Head of caudate nucleus (tissue), 42 donors: ENCODE measurements around the gene RGCC.

ENCODE experiments used
- DNase-seq, 42 donors: peaks; one replicate each; pipeline versions ENCODE4 v3.0.0 to v3.0.0-alpha.2; 2020 to 2021; ENCODE audit warnings: mixed read lengths in 7 of 42
- intact Hi-C: fragments of 100-400 bp; cut with DNase I; formaldehyde crosslinking; loops from one replicate; pipeline ENCODE4 v1.15.0; 2022

Gene RGCC

GRCh38 chr13:41434831-41435520 is 22.4 kb upstream of the RGCC start:
- intact Hi-C loops, result no loop called here
- DNase-seq, result no peak

DNA sequence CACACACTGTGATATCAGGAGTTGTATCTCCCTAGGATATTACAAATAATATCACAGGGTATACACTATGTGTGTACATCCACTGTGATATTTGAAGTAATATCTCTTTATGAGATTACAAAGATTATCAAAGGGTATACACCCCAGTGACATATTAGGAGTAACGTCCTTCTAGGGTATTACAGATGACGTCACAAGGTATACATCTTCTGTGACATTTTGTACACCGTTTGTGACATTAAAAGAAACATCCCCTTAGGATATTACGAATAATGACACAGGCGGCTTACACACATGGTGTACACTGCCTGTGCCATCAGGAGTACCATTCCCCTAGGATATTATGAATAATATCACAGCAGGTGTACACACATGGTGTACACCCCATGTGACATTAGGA is 13.4 kb upstream of the RGCC start:
- intact Hi-C loops, result no loop called here
- DNase-seq, result no peak

GRCh38 chr13:41452462-41452861 is 4.9 kb upstream of the RGCC start:
- intact Hi-C loops, result no loop called here
- no peak for DNase-seq

GRCh38 chr13:41453620-41454019 is 3.7 kb upstream of the RGCC start:
- intact Hi-C loops, result no loop called here
- no peak for DNase-seq

GRCh38 chr13:41454170-41454569 is 3.2 kb upstream of the RGCC start:
- intact Hi-C loops, result no loop called here
- no peak for DNase-seq

DNA sequence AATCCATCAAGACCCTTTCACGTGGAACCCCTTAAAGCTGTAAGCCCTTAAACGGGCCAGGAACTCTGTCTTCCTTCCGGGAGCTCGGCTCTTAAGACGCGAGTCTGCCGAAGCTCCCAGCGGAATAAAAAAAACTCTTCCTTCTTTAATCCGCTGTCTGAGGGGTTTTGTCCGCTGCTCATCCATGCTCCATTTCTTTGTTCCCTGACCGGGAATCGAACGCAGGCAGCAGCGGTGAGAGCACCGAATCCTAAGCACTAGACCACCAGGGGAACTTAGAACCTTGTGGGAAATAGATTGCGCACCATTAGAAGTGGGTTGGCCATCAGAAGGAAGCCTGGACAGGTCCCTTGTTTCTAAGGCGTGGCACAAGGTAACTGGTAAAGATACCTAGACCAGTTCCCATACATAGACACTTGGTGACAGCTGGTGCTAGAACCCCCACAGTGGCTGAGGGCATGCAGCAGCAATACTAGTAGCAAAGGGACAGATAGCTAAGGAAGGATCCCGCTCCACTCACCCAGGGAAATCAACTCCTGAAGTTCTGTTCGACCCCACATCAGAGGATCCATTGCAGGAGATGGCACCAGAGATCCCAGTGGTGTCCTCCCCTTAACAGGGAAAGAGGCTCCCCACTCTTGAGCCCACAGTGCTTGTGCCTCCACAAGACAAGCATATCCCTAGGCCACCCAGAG is 1.5 kb upstream of the RGCC start:
- DNase-seq, result no peak
- intact Hi-C loops, result loop anchor here (5.0 kb wide), 3 partner anchors 91 to 191 kb away; no protein-coding TSS in a partner anchor

GRCh38 chr13:41457589-41458186 is 338 bp downstream of the RGCC start:
- intact Hi-C loops, result loop anchor here (5.0 kb wide), 3 partner anchors 90 to 190 kb away; no protein-coding TSS in a partner anchor

DNA sequence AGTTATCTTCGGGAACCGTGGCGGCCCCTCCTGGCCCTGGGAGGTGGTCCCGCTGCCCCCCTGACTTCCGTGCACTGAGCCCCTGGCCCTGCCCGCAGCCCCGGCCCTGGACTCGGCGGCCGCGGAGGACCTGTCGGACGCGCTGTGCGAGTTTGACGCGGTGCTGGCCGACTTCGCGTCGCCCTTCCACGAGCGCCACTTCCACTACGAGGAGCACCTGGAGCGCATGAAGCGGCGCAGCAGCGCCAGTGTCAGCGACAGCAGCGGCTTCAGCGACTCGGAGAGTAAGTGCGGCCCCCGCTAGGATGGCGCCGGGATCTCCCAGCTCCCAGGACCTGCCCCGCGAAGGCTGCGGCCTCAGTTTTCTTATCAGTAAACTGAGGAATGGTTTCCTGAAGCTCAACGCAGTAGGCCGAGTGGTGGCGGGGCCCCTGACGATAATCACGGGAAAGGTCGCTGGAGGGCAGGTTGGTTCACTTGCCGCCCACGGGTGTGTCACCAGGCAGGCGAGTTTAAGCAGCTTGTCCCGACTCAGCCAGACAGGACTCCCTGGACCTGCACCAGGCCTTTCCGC is 924 bp downstream of the RGCC start:
- intact Hi-C loops, result loop anchor here (5.0 kb wide), 3 partner anchors 89 to 189 kb away; no protein-coding TSS in a partner anchor
- peak; percentile 32 to 83 (median 68) for DNase-seq

More at GRCh38 chr13:41457589-41458186, 338 bp downstream of the RGCC start:
- peak in 10 of 42 donors; percentile 13 to 51 (median 30) for DNase-seq

- peak in 31 of 42 donors; percentile 13 to 77 (median 49) for DNase-seq
- intact Hi-C loops, result loop anchor here (5.0 kb wide), 3 partner anchors 88 to 188 kb away; no protein-coding TSS in a partner anchor
Measured at GRCh38 chr13:41458761-41459431, 1.5 kb downstream of the RGCC start.

- peak in 7 of 42 donors; percentile 35 to 67 (median 43) for DNase-seq
- intact Hi-C loops, result loop anchor here (5.0 kb wide), 3 partner anchors 88 to 188 kb away; no protein-coding TSS in a partner anchor
Measured at GRCh38 chr13:41459432-41460073, 2.2 kb downstream of the RGCC start.

DNA sequence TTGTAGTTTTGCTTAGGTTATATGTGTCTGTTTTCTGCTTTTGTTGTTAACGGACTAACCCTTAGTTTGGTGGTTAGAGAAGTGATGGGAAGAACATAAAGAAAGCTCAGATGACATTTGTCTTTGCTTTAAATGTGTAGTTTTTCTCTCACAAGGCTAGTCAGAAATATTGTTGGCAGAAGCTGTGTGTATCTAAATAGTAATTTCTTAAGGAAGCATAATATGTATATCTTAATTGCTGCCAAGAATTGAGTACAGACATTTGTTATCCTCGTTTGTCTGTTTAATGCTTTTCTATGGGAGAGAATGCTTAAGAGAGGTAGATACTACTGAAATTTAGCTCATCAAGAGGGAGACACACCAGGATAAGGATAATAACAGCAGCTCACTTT is 2.7 kb downstream of the RGCC start:
- no peak for DNase-seq

GRCh38 chr13:41460930-41461329 is 3.6 kb downstream of the RGCC start:
- no peak for DNase-seq
- intact Hi-C loops, result no loop called here

More for the DNA sequence above, 2.7 kb downstream of the RGCC start:
- intact Hi-C loops, result no loop called here

DNA sequence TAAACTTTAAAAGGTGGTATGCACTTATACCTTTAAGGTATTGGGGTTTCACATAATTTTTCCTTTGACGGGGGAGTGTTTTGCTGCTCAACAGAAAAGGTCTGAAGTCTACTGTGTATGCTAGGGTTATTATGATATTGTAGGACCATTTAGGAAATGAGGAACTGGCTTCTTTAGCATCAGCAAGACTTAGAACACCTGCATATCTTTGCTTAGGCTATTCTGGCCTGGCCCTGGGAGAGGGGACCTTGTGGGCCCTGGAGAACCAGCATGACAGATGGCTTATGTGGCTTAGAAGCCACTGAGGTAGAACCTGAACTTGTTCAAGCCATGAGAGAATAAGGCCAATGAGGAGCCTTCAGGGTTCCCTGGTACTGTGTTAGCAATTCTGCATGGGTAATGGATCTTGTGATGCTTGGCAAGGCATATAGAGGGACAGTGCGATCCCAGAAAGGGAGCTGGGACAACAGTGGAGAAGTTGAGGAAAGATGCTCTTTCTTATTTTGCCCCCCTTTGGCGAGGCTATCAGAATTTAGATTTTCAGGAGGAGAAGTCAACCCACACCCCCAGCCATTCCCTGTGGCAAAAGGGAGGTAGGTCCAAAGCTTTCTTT is 4.3 kb downstream of the RGCC start:
- no peak for DNase-seq
- intact Hi-C loops, result no loop called here

GRCh38 chr13:41462427-41462826 is 5.1 kb downstream of the RGCC start:
- no peak for DNase-seq
- intact Hi-C loops, result no loop called here

- intact Hi-C loops, result no loop called here
Measured at GRCh38 chr13:41463838-41464602, 6.7 kb downstream of the RGCC start.

DNA sequence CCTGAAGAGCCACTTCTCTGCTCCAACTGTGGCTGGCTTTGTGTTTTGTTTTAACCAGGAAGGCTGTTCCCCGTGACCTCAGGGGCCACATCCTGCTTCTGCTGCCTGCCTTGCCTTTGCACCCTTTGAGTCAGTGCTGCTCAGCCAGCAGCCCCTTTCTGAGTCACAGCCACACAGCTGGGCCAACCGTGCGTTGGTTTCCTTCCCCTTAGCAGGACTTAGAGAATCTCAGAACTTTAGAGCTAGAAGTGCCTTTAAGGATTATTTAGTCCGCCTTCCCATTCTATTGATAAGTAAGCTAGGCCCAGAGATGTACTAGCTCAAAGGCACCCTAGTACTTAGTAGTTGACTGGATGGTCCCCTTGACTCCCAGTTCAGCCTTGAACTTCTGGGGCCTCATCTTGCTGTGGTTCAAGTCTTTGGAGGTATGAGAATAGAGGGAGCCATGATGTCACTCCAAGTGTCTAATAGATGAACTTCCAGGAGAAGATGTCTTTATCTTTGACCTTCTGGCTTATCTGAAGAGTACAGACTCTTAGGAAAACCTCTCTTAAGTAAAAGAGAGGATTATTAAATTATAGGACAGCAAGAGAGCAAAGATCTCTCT is 8.0 kb downstream of the RGCC start:
- intact Hi-C loops, result no loop called here
- DNase-seq, result peak in 7 of 42 donors; percentile 30 to 48 (median 38)

More at GRCh38 chr13:41463838-41464602, 6.7 kb downstream of the RGCC start:
- DNase-seq, result no peak

GRCh38 chr13:41465898-41466320 is 8.6 kb downstream of the RGCC start:
- intact Hi-C loops, result no loop called here

More at GRCh38 chr13:41465898-41466320, 8.6 kb downstream of the RGCC start:
- no peak for DNase-seq
